ENCODE results near the gene ALOX12B.

- TF ChIP-seq, protein P1, sequence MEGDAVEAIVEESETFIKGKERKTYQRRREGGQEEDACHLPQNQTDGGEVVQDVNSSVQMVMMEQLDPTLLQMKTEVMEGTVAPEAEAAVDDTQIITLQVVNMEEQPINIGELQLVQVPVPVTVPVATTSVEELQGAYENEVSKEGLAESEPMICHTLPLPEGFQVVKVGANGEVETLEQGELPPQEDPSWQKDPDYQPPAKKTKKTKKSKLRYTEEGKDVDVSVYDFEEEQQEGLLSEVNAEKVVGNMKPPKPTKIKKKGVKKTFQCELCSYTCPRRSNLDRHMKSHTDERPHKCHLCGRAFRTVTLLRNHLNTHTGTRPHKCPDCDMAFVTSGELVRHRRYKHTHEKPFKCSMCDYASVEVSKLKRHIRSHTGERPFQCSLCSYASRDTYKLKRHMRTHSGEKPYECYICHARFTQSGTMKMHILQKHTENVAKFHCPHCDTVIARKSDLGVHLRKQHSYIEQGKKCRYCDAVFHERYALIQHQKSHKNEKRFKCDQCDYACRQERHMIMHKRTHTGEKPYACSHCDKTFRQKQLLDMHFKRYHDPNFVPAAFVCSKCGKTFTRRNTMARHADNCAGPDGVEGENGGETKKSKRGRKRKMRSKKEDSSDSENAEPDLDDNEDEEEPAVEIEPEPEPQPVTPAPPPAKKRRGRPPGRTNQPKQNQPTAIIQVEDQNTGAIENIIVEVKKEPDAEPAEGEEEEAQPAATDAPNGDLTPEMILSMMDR (IDR thresholded peaks at IDR 0.05; ENCODE audit: insufficient read depth, low read length, poor library complexity, severe bottlenecking) = no peak
- TF ChIP-seq EZH2phosphoT487 (conservative IDR thresholded peaks at IDR 0.05; ENCODE audit: low read length) = no peak
These were observed 56.3 kb downstream of the ALOX12B start for GRCh38 chr17:8031261-8031661.
